Measurements from ENCODE around the gene SF3B2.
"Not testable (repeated sequence)": the region's sequence is repeated elsewhere in the genome, so short reads cannot be mapped to it uniquely, and the experiment has no call there.

The SF3B2 gene

DNA sequence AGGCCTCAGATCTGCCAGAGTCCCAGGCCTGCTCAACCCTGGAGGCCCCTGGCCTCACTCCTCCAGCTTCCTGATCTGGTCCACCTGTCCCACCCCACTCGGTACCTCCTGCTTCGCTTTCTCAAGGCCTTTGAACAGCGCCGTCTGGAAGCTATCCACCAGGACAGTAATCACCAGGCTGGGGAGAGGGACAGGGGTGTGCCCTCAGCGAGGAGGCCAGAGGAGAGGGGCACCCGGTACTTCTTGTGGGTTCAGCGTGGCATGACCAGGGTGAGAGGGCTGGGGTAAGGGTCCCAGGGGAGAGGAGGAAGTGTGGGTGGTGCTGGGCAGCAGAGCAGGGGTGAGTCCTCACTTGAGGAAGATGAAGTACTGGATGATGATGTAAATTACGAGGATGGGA, 32.0 kb upstream of the SF3B2 start:
- H3K27me3 ChIP-seq (replicated peaks; ENCODE audit: control insufficient read depth, insufficient read depth, low read length): peaks cover 2% of the 10 kb centered on the region; the same call in 1 of the 2 replicates
- H3K36me3 ChIP-seq (ENCODE audit: control insufficient read depth, insufficient read depth, low read length): no peaks in the 10 kb centered on the region
- no peak overlapping the region for H3K4me3 ChIP-seq (replicated peaks; ENCODE audit: low read depth, low read length)
- DNase-seq (ENCODE audit: extremely low read depth, insufficient read length): no peak
- TF ChIP-seq, protein P1, sequence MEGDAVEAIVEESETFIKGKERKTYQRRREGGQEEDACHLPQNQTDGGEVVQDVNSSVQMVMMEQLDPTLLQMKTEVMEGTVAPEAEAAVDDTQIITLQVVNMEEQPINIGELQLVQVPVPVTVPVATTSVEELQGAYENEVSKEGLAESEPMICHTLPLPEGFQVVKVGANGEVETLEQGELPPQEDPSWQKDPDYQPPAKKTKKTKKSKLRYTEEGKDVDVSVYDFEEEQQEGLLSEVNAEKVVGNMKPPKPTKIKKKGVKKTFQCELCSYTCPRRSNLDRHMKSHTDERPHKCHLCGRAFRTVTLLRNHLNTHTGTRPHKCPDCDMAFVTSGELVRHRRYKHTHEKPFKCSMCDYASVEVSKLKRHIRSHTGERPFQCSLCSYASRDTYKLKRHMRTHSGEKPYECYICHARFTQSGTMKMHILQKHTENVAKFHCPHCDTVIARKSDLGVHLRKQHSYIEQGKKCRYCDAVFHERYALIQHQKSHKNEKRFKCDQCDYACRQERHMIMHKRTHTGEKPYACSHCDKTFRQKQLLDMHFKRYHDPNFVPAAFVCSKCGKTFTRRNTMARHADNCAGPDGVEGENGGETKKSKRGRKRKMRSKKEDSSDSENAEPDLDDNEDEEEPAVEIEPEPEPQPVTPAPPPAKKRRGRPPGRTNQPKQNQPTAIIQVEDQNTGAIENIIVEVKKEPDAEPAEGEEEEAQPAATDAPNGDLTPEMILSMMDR (IDR thresholded peaks at IDR 0.05; ENCODE audit: insufficient read depth, low read length, poor library complexity, severe bottlenecking): no peak

GRCh38 chr11:66020618-66021357, 31.4 kb upstream of the SF3B2 start:
- TF ChIP-seq, protein P1 (IDR thresholded peaks at IDR 0.05; ENCODE audit: insufficient read depth, low read length, poor library complexity, severe bottlenecking): no peak
- no peak overlapping the region for H3K4me3 ChIP-seq (replicated peaks; ENCODE audit: low read depth, low read length)
- H3K36me3 ChIP-seq (ENCODE audit: control insufficient read depth, insufficient read depth, low read length): no peaks in the 10 kb centered on the region
- peaks cover 2% of the 10 kb centered on the region; the same call in 1 of the 2 replicates for H3K27me3 ChIP-seq (replicated peaks; ENCODE audit: control insufficient read depth, insufficient read depth, low read length)
- no peak for DNase-seq (ENCODE audit: extremely low read depth, insufficient read length)

GRCh38 chr11:66022401-66023185, 29.6 kb upstream of the SF3B2 start:
- H3K4me3 ChIP-seq (replicated peaks; ENCODE audit: low read depth, low read length): no peak overlapping the region
- DNase-seq (ENCODE audit: extremely low read depth, insufficient read length): peak; percentile 69
- peaks cover 2% of the 10 kb centered on the region; the same call in 1 of the 2 replicates for H3K27me3 ChIP-seq (replicated peaks; ENCODE audit: control insufficient read depth, insufficient read depth, low read length)
- no peaks in the 10 kb centered on the region for H3K36me3 ChIP-seq (ENCODE audit: control insufficient read depth, insufficient read depth, low read length)
- TF ChIP-seq, protein P1 (IDR thresholded peaks at IDR 0.05; ENCODE audit: insufficient read depth, low read length, poor library complexity, severe bottlenecking): peak; percentile 97

DNA sequence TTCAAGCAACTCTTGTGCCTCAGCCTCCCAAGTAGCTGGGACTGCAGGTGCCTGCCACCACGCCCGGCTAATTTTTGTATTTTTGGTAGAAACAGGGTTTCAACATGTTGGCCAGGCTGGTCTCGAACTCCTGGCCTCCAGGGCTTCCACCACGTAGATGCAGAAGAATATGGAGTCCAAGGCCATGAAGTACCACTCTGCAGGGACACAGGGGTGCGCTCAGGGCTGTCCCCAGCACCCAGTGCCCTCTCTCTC, 29.1 kb upstream of the SF3B2 start:
- H3K27me3 ChIP-seq (replicated peaks; ENCODE audit: control insufficient read depth, insufficient read depth, low read length); H3K4me3 ChIP-seq (replicated peaks; ENCODE audit: low read depth, low read length); H3K36me3 ChIP-seq (ENCODE audit: control insufficient read depth, insufficient read depth, low read length); DNase-seq (ENCODE audit: extremely low read depth, insufficient read length): not testable (repeated sequence)

DNA sequence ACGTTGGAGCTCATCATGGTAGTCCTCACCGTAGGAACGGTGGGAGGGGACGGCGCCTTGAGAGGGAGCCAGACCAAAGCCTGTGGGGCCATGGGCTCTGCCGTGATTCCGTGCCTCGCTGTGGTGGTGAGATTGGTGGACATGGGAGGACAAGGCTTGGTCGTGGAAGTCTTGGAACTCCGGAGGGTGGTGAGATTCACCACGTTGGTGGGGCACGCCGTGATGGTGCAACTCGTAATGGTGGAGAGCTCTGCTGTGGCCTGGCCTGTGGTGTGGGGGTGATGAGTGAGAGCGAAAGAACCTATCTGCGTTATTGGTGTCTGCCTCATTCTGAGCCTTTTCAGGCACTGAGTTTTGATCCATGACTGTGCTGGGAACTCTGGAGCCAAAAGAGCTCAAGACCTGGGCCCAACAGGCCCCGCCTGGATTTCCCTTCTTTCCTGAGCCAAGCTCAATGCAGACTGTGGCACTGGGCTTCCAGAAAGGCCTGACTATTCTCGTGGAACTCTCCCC, 26.1 kb upstream of the SF3B2 start, which contains the start of gene CATSPER1:
TSS of gene CATSPER1 (minus strand) at position 463 of the 513 bp plus-strand sequence. CDS start at position 363, 100 bp downstream.
- Histone ChIP-seq H3K4me3 (replicated peaks; ENCODE audit: low read depth, low read length) (no peak within 1 kb of the TSS), H3K27me3 (replicated peaks; ENCODE audit: control insufficient read depth, insufficient read depth, low read length) (peaks cover 2% of the 10 kb centered on the region; the same call in 1 of the 2 replicates), H3K36me3 (ENCODE audit: control insufficient read depth, insufficient read depth, low read length) (no peaks in the 10 kb centered on the region)
- DNase-seq (ENCODE audit: extremely low read depth, insufficient read length): no peak
- TF ChIP-seq, protein P1 (IDR thresholded peaks at IDR 0.05; ENCODE audit: insufficient read depth, low read length, poor library complexity, severe bottlenecking): no peak
